Activated T-helper 2 cell treated with anti-CD3 and anti-CD28 coated beads, Interferon-gamma antibody, Interleukin-2, Interleukin-4, amounts not matched to agents 10 μg/mL and 5 μg/mL and 100 μg/mL, durations not matched to agents 14 hours and 24 hours and 36 hours (primary cell): Measurements from ENCODE around the gene SPNS3. TPM values are rescaled to one million over a fixed set of nuclear protein-coding genes. Genes with fewer than 3 reads are reported as not detected.

ENCODE experiments used
- DNase-seq: peaks from one replicate; pipeline ENCODE4 v3.0.0; 2021; ENCODE audit warnings: low spot score
- H3K27ac Mint-ChIP-seq: one replicate; pipeline ENCODE4 v1.8.0; 2021; ENCODE audit warnings: mixed read lengths
- H3K27me3 Mint-ChIP-seq: one replicate; pipeline ENCODE4 v1.8.0; 2021; ENCODE audit warnings: low read depth, mixed read lengths
- H3K36me3 Mint-ChIP-seq: one replicate; pipeline ENCODE4 v1.8.0; 2021; ENCODE audit warnings: low read depth, mixed read lengths
- H3K4me1 Mint-ChIP-seq: one replicate; pipeline ENCODE4 v1.8.0; 2021; ENCODE audit warnings: low read depth, mixed read lengths
- H3K4me3 Mint-ChIP-seq: one replicate; pipeline ENCODE4 v1.8.0; 2021; ENCODE audit warnings: low read depth, mild to moderate bottlenecking, moderate library complexity, mixed read lengths
- H3K9me3 Mint-ChIP-seq: one replicate; pipeline ENCODE4 v1.8.0; 2021; ENCODE audit warnings: mixed read lengths
- intact Hi-C: fragments of 100-400 bp; cut with micrococcal nuclease; formaldehyde crosslinking; loops from one replicate; pipeline ENCODE4 v1.15.1; 2023
- total RNA-seq: library from RNA; stranded (reverse); gene quantifications from 2 replicates; pipeline ENCODE4 v1.2.3, GENCODE V29; 2022

The SPNS3 gene
- total RNA-seq, 1 donor from 2014 or later, result 3.3 TPM

- H3K36me3 Mint-ChIP-seq, result peaks cover 4% of the 10 kb centered on the region
- H3K27ac Mint-ChIP-seq, result no peak overlapping the region
- no peaks in the 10 kb centered on the region for H3K27me3 Mint-ChIP-seq
- no peak overlapping the region for H3K4me3 Mint-ChIP-seq
- no peaks in the 10 kb centered on the region for H3K9me3 Mint-ChIP-seq
- no peak for DNase-seq
- H3K4me1 Mint-ChIP-seq, result no peaks in the 10 kb centered on the region
- intact Hi-C loops, result no loop called here
Measured at GRCh38 chr17:4453812-4454591, 20.3 kb downstream of the SPNS3 start.

GRCh38 chr17:4460661-4461060 is 26.9 kb downstream of the SPNS3 start:
- intact Hi-C loops, result no loop called here
- Mint-ChIP-seq H3K27me3 (peaks cover 5% of the 10 kb centered on the region), H3K27ac (no peak overlapping the region), H3K36me3 (peaks cover 13% of the 10 kb centered on the region), H3K4me1 (no peaks in the 10 kb centered on the region), H3K9me3 (peaks cover 15% of the 10 kb centered on the region), H3K4me3 (no peak overlapping the region)
- DNase-seq, result no peak

- H3K9me3 Mint-ChIP-seq, result peaks cover 15% of the 10 kb centered on the region
- intact Hi-C loops, result no loop called here
- H3K27ac Mint-ChIP-seq, result no peak overlapping the region
- peaks cover 13% of the 10 kb centered on the region for H3K36me3 Mint-ChIP-seq
- H3K4me3 Mint-ChIP-seq, result no peak overlapping the region
- no peak for DNase-seq
- no peaks in the 10 kb centered on the region for H3K4me1 Mint-ChIP-seq
- peaks cover 5% of the 10 kb centered on the region for H3K27me3 Mint-ChIP-seq
Measured at GRCh38 chr17:4463818-4464476, 30.2 kb downstream of the SPNS3 start.

GRCh38 chr17:4465786-4466185 is 32.0 kb downstream of the SPNS3 start:
- DNase-seq, result no peak
- intact Hi-C loops, result no loop called here
- no peaks in the 10 kb centered on the region for H3K4me1 Mint-ChIP-seq
- H3K4me3 Mint-ChIP-seq, result no peak overlapping the region
- peaks cover 6% of the 10 kb centered on the region for H3K36me3 Mint-ChIP-seq
- H3K27me3 Mint-ChIP-seq, result peaks cover under 1% of the 10 kb centered on the region
- peaks cover 7% of the 10 kb centered on the region for H3K9me3 Mint-ChIP-seq
- H3K27ac Mint-ChIP-seq, result no peak overlapping the region

- Mint-ChIP-seq H3K9me3 (no peaks in the 10 kb centered on the region), H3K4me1 (no peaks in the 10 kb centered on the region), H3K27me3 (peaks cover 2% of the 10 kb centered on the region), H3K4me3 (no peak overlapping the region), H3K27ac (no peak overlapping the region), H3K36me3 (no peaks in the 10 kb centered on the region)
- DNase-seq, result no peak
- intact Hi-C loops, result no loop called here
Measured at GRCh38 chr17:4467287-4467686, 33.5 kb downstream of the SPNS3 start.

- Mint-ChIP-seq H3K27me3 (peaks cover 2% of the 10 kb centered on the region), H3K4me1 (no peaks in the 10 kb centered on the region), H3K4me3 (no peak overlapping the region), H3K36me3 (no peaks in the 10 kb centered on the region), H3K9me3 (no peaks in the 10 kb centered on the region), H3K27ac (no peak overlapping the region)
- no peak for DNase-seq
- intact Hi-C loops, result no loop called here
Measured at GRCh38 chr17:4469552-4469951, 35.8 kb downstream of the SPNS3 start.

- Mint-ChIP-seq H3K4me3 (no peak overlapping the region), H3K36me3 (no peaks in the 10 kb centered on the region), H3K27me3 (peaks cover 2% of the 10 kb centered on the region), H3K9me3 (no peaks in the 10 kb centered on the region), H3K4me1 (peaks cover 4% of the 10 kb centered on the region), H3K27ac (no peak overlapping the region)
- DNase-seq, result no peak
- intact Hi-C loops, result no loop called here
Measured at GRCh38 chr17:4472286-4472685, 38.5 kb downstream of the SPNS3 start.

GRCh38 chr17:4474093-4474492 is 40.4 kb downstream of the SPNS3 start:
- Mint-ChIP-seq H3K4me3 (no peak overlapping the region), H3K4me1 (peaks cover 5% of the 10 kb centered on the region), H3K27me3 (peaks cover 2% of the 10 kb centered on the region), H3K27ac (no peak overlapping the region), H3K36me3 (no peaks in the 10 kb centered on the region), H3K9me3 (no peaks in the 10 kb centered on the region)
- no peak for DNase-seq
- intact Hi-C loops, result no loop called here

GRCh38 chr17:4475001-4475400 is 41.3 kb downstream of the SPNS3 start:
- Mint-ChIP-seq H3K4me1 (peaks cover 5% of the 10 kb centered on the region), H3K27me3 (peaks cover 2% of the 10 kb centered on the region), H3K36me3 (no peaks in the 10 kb centered on the region), H3K4me3 (no peak overlapping the region), H3K27ac (no peak overlapping the region), H3K9me3 (no peaks in the 10 kb centered on the region)
- no peak for DNase-seq
- intact Hi-C loops, result no loop called here

GRCh38 chr17:4475463-4475862 is 41.7 kb downstream of the SPNS3 start:
- no peak for DNase-seq
- peaks cover 9% of the 10 kb centered on the region for H3K4me1 Mint-ChIP-seq
- no peaks in the 10 kb centered on the region for H3K9me3 Mint-ChIP-seq
- peaks cover 2% of the 10 kb centered on the region for H3K27me3 Mint-ChIP-seq
- H3K4me3 Mint-ChIP-seq, result no peak overlapping the region
- intact Hi-C loops, result no loop called here
- H3K36me3 Mint-ChIP-seq, result no peaks in the 10 kb centered on the region
- no peak overlapping the region for H3K27ac Mint-ChIP-seq

GRCh38 chr17:4476017-4476416 is 42.3 kb downstream of the SPNS3 start:
- H3K27ac Mint-ChIP-seq, result no peak overlapping the region
- H3K36me3 Mint-ChIP-seq, result no peaks in the 10 kb centered on the region
- H3K9me3 Mint-ChIP-seq, result no peaks in the 10 kb centered on the region
- H3K4me3 Mint-ChIP-seq, result no peak overlapping the region
- no peak for DNase-seq
- H3K4me1 Mint-ChIP-seq, result peaks cover 12% of the 10 kb centered on the region
- intact Hi-C loops, result no loop called here
- H3K27me3 Mint-ChIP-seq, result peaks cover 2% of the 10 kb centered on the region

GRCh38 chr17:4476511-4477070 is 42.9 kb downstream of the SPNS3 start:
- no peaks in the 10 kb centered on the region for H3K36me3 Mint-ChIP-seq
- no peak for DNase-seq
- H3K9me3 Mint-ChIP-seq, result no peaks in the 10 kb centered on the region
- H3K27me3 Mint-ChIP-seq, result peaks cover 2% of the 10 kb centered on the region
- H3K4me1 Mint-ChIP-seq, result peaks cover 17% of the 10 kb centered on the region
- H3K4me3 Mint-ChIP-seq, result no peak overlapping the region
- intact Hi-C loops, result no loop called here
- H3K27ac Mint-ChIP-seq, result no peak overlapping the region

GRCh38 chr17:4477255-4477791 is 43.6 kb downstream of the SPNS3 start:
- H3K27me3 Mint-ChIP-seq, result no peaks in the 10 kb centered on the region
- no peaks in the 10 kb centered on the region for H3K9me3 Mint-ChIP-seq
- DNase-seq, result no peak
- H3K4me1 Mint-ChIP-seq, result peaks cover 17% of the 10 kb centered on the region
- intact Hi-C loops, result no loop called here
- no peak overlapping the region for H3K4me3 Mint-ChIP-seq
- H3K27ac Mint-ChIP-seq, result no peak overlapping the region
- no peaks in the 10 kb centered on the region for H3K36me3 Mint-ChIP-seq
